Nephron progenitor cell (in vitro differentiated cells): ENCODE data around the gene SLC9A1.

Source experiments
- DNase-seq: peaks from one replicate; pipeline ENCODE4 v3.0.0; 2021
- H3K27ac Mint-ChIP-seq: 2 replicates; pipeline ENCODE4 v1.8.0; 2021; ENCODE audit warnings: mild to moderate bottlenecking, moderate library complexity, mixed read lengths
- H3K27me3 Mint-ChIP-seq: 2 replicates; pipeline ENCODE4 v1.8.0; 2021; ENCODE audit warnings: mild to moderate bottlenecking, low read depth, mixed read lengths; ENCODE audit not compliant: poor library complexity
- H3K36me3 Mint-ChIP-seq: 2 replicates; pipeline ENCODE4 v1.8.0; 2021; ENCODE audit warnings: low read depth, mixed read lengths
- H3K4me1 Mint-ChIP-seq: 2 replicates; pipeline ENCODE4 v1.8.0; 2021; ENCODE audit warnings: mixed read lengths
- H3K4me3 Mint-ChIP-seq: 2 replicates; pipeline ENCODE4 v1.8.0; 2021; ENCODE audit warnings: mild to moderate bottlenecking, moderate library complexity, mixed read lengths
- H3K9me3 Mint-ChIP-seq: 2 replicates; pipeline ENCODE4 v1.8.0; 2021; ENCODE audit warnings: mild to moderate bottlenecking, moderate library complexity, mixed read lengths
- CTCF ChIP-seq: fragments of 200-600 bp; sonication (generic); IDR thresholded peaks from 2 replicates; pipeline ENCODE4 v1.5.0; 2021; ENCODE audit warnings: antibody characterized with exemption

SLC9A1 gene

DNA sequence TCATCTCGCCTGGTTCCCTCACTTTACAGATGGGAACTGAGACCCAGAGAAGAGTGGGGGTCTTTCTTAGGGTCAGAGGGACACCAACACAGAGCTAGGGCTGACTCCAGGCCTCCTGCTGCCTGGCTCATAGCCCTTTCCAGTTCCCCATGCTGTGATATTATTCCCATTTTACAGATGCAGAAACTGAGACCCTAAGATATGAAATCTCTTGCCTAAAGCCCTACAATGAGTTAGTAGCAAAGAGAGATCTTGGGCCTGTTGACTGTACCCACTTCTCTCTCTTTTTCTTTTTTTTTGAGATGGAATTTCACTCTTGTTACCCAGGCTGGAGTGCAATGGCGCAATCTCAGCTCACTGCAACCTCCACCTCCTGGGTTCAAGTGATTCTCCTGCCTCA, 49.9 kb downstream of the SLC9A1 start:
- TF ChIP-seq CTCF = no peak
- DNase-seq = no peak
- no peak overlapping the region for H3K27ac Mint-ChIP-seq
- H3K27me3 Mint-ChIP-seq = peaks cover 3% of the 10 kb centered on the region
- no peak overlapping the region for H3K4me3 Mint-ChIP-seq
- H3K36me3 Mint-ChIP-seq = peaks cover 10% of the 10 kb centered on the region
- peaks cover 22% of the 10 kb centered on the region for H3K4me1 Mint-ChIP-seq
- H3K9me3 Mint-ChIP-seq = no peaks in the 10 kb centered on the region

- no peak overlapping the region for H3K4me3 Mint-ChIP-seq
These were observed 51.4 kb downstream of the SLC9A1 start for GRCh38 chr1:27103498-27103897.

DNA sequence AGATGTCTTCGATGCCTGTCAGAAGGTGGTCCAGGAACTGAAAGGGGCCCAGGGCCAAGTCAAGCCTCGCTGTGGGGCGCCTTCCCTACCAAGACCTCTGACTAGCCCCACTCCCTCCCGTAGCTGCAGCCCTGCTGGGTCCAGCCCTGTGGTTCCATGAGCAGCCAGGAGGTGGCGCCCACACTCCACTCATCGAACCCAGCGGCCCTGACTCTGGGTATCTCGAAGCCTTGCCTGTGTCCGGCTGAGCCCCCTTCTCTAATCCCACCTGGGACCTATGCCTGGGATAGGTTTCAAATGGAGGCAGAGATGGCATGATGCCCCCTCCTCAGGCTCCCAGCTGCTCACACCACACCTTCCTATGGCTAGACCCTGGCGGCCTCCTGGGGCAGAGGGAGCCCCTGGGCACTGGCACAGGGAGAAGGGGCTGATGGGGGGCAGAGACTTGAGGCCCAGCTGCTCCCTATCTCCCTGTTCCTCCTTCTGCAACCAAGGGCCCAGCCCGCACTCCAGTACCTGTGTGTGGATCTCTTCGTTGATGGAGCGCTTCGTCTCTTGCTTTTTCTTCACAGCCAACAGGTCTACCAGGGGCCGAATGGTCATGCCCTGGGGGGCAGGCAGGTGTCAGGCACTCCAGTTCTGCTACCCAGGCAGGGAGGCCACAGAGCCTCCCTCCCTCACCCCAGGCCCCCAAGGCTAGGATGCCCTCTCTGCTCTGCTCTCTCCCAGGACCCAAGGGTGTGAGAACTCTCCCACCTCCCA, 52.0 kb downstream of the SLC9A1 start:
- Mint-ChIP-seq H3K4me1 (peaks cover 41% of the 10 kb centered on the region), H3K36me3 (peaks cover 5% of the 10 kb centered on the region), H3K27me3 (peaks cover 3% of the 10 kb centered on the region), H3K27ac (no peak overlapping the region), H3K9me3 (no peaks in the 10 kb centered on the region), H3K4me3 (no peak overlapping the region)
- peak; percentile 95 for DNase-seq
- peak; percentile 97 for TF ChIP-seq CTCF

More at GRCh38 chr1:27103498-27103897, 51.4 kb downstream of the SLC9A1 start:
- no peak for TF ChIP-seq CTCF
- peaks cover 36% of the 10 kb centered on the region for H3K4me1 Mint-ChIP-seq
- no peaks in the 10 kb centered on the region for H3K9me3 Mint-ChIP-seq
- peaks cover 5% of the 10 kb centered on the region for H3K36me3 Mint-ChIP-seq
- peaks cover 3% of the 10 kb centered on the region for H3K27me3 Mint-ChIP-seq
- H3K27ac Mint-ChIP-seq = no peak overlapping the region
- no peak for DNase-seq

GRCh38 chr1:27102134-27102706, 52.7 kb downstream of the SLC9A1 start:
- H3K4me3 Mint-ChIP-seq = no peak overlapping the region
- no peak overlapping the region for H3K27ac Mint-ChIP-seq
- H3K9me3 Mint-ChIP-seq = no peaks in the 10 kb centered on the region
- no peak for DNase-seq
- H3K36me3 Mint-ChIP-seq = peaks cover 5% of the 10 kb centered on the region
- no peak for TF ChIP-seq CTCF
- H3K4me1 Mint-ChIP-seq = peaks cover 45% of the 10 kb centered on the region
- H3K27me3 Mint-ChIP-seq = peaks cover 3% of the 10 kb centered on the region

DNA sequence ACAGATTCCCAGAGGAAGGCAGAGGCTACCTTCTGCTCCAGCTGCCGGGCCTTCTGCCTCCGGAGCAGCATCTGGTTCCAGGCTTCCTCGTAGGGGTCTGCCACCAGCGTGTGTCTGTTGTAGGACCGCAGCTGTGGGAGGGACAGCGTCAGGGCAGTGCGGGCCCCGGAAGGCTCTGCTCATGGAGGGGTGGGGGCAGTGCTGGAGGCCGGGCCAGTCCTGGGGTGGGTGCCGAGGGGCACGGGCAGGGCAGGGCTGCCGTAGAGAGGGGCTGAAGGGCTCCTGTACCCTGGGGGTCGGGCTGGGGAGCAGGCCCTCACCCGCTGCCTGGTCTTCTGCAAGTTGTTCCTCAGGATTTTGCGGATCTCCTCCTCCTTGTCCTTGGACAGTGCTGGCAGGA, 53.2 kb downstream of the SLC9A1 start:
- DNase-seq = no peak
- H3K4me1 Mint-ChIP-seq = peaks cover 45% of the 10 kb centered on the region
- peaks cover 5% of the 10 kb centered on the region for H3K36me3 Mint-ChIP-seq
- peak overlapping the region; percentile 95 for H3K27ac Mint-ChIP-seq
- peaks cover 3% of the 10 kb centered on the region for H3K27me3 Mint-ChIP-seq
- no peaks in the 10 kb centered on the region for H3K9me3 Mint-ChIP-seq
- no peak for TF ChIP-seq CTCF
- no peak overlapping the region for H3K4me3 Mint-ChIP-seq
